Hematopoietic multipotent progenitor cell treated with erythropoietin and hydrocortisone succinate and interleukin-3 and kit ligand, for 17 days (in vitro differentiated cells): ENCODE measurements around the gene SH3D19.

ENCODE experiments used
- DNase-seq: peaks from one replicate; pipeline ENCODE4 v3.0.0-alpha.2; 2015; ENCODE audit warnings: low spot score

The SH3D19 gene

GRCh38 chr4:151231915-151232595 is 93.3 kb downstream of the SH3D19 start:
- no peak for DNase-seq

- no peak for DNase-seq
These were observed 97.0 kb downstream of the SH3D19 start for GRCh38 chr4:151228189-151229119.

- DNase-seq: no peak
These were observed 97.7 kb downstream of the SH3D19 start for GRCh38 chr4:151227731-151228130.

- no peak for DNase-seq
These were observed 98.2 kb downstream of the SH3D19 start for GRCh38 chr4:151227172-151227571.

- DNase-seq: no peak
These were observed 99.1 kb downstream of the SH3D19 start for GRCh38 chr4:151226004-151226932.

- DNase-seq: no peak
These were observed 101.9 kb downstream of the SH3D19 start for GRCh38 chr4:151223465-151223864.

- DNase-seq: no peak
These were observed 105.5 kb downstream of the SH3D19 start for GRCh38 chr4:151219948-151220347.

GRCh38 chr4:151219091-151219490 is 106.3 kb downstream of the SH3D19 start:
- no peak for DNase-seq

- DNase-seq: no peak
These were observed 107.1 kb downstream of the SH3D19 start for GRCh38 chr4:151218343-151218742.

- DNase-seq: no peak
These were observed 108.1 kb downstream of the SH3D19 start for GRCh38 chr4:151217326-151217725.

GRCh38 chr4:151215295-151215694 is 110.1 kb downstream of the SH3D19 start:
- DNase-seq: no peak

GRCh38 chr4:151207868-151208267 is 117.5 kb downstream of the SH3D19 start:
- DNase-seq: no peak

GRCh38 chr4:151207186-151207585 is 118.2 kb downstream of the SH3D19 start:
- no peak for DNase-seq

- no peak for DNase-seq
These were observed 119.0 kb downstream of the SH3D19 start for GRCh38 chr4:151206241-151207005.

GRCh38 chr4:151205722-151206121 is 119.7 kb downstream of the SH3D19 start:
- no peak for DNase-seq

GRCh38 chr4:151204925-151205524 is 120.4 kb downstream of the SH3D19 start:
- no peak for DNase-seq

- DNase-seq: no peak
These were observed 122.5 kb downstream of the SH3D19 start for GRCh38 chr4:151202851-151203455.

- DNase-seq: no peak
These were observed 123.0 kb downstream of the SH3D19 start for GRCh38 chr4:151202381-151202780.

GRCh38 chr4:151199319-151200190 is 125.8 kb downstream of the SH3D19 start:
- no peak for DNase-seq

GRCh38 chr4:151198748-151199147 is 126.7 kb downstream of the SH3D19 start:
- no peak for DNase-seq
